Measurements from ENCODE around the gene IGLON5. TPM values are rescaled to one million over a fixed set of nuclear protein-coding genes. Genes with fewer than 3 reads are reported as not detected.
A peak's percentile ranks its signal among the peaks of the same experiment; 100 is the strongest.

The IGLON5 gene
- total and polyA plus RNA-seq, 12 donors = 0.13 to 3.4 (median 1.2) TPM; not detected in 2

DNA sequence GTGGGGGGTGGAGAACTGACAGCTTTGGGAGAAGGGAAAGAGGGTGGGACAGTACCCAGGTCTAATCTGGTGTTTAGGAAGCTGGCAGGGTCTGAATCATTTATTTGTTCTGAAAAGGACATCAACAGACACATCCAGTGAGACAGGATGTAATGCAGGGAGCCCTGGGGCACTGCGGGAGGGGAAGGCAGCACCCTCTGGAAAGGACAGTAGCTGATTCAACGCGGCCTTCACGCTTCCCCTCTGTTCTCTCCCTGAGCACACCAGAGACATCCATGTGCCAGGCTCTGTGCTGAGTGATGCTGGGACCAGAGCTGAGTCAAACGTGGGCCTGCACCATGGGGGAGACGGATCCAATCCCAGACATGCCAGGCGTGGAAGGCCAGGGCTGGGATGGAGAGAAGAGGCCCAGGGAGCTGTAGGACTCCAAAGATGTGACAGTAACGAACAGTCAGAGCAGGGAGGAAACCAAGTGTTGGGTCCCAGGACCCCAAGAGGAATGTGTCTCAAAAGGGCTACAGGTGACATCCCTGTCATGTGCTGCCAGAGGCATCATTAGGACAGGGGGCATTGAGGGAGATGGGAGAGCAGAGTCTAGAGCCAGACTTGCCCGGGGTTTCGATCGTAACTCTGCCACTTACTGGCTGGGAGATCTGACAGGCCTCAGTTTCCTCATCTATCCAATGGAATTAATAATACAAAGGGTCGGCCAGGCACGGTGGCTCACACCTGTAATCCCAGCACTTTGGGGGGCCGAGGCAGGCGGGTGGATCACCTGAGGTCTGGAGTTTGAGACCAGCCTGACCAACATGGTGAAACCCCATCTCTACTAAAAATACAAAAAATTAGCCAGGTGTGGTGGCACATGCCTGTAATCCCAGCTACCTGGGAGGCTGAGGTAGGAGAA lies 53.0 kb downstream of the IGLON5 start:
- intact Hi-C loops (cut with DNase I) = no loop called here
- Histone ChIP-seq H3K4me1 (replicated peaks in 1 of 2) (peaks cover 16 to 46% of the 10 kb centered on the region in 2 donors), H3K4me3 (no peak overlapping the region), H3K9me3 (replicated peaks in 1 of 3) (no peaks in the 10 kb centered on the region), H3K27me3 (no peaks in the 10 kb centered on the region), H3K36me3 (replicated peaks in 1 of 2) (no peaks in the 10 kb centered on the region), H3K27ac (peak overlapping the region in 4 of 5 donors; percentile 17 to 96 (median 88))
- TF ChIP-seq CTCF (IDR thresholded peaks at IDR 0.05) = no peak
- peak in 1 of 2 donors; percentile 35 for TF ChIP-seq POLR2A (IDR thresholded peaks at IDR 0.05)
- 65 to 73% (median 68%) methylated on average over 15 of the region's 15 CpGs for WGBS, 4 donors
- peak in 6 of 7 donors; percentile 35 to 78 (median 65) for DNase-seq

GRCh38 chr19:51365211-51365964 lies 53.9 kb downstream of the IGLON5 start:
- intact Hi-C loops (cut with DNase I) = no loop called here
- Histone ChIP-seq H3K27me3 (no peaks in the 10 kb centered on the region), H3K9me3 (replicated peaks in 1 of 3) (no peaks in the 10 kb centered on the region), H3K4me1 (replicated peaks in 1 of 2) (peaks cover 16 to 46% of the 10 kb centered on the region in 2 donors), H3K36me3 (replicated peaks in 1 of 2) (no peaks in the 10 kb centered on the region), H3K4me3 (peak overlapping the region in 3 of 4 donors; percentile 26 to 78 (median 51)), H3K27ac (peak overlapping the region; percentile 41 to 97 (median 95))
- DNase-seq = peak in 6 of 7 donors; percentile 56 to 77 (median 68)
- whole genome bisulfite sequencing, 4 donors = 9 to 16% (median 12%) methylated on average over 8 to 10 of the region's 10 CpGs
- TF ChIP-seq CTCF (IDR thresholded peaks at IDR 0.05) (peak in 1 of 6 experiments; percentile 5), POLR2A (IDR thresholded peaks at IDR 0.05) (peak in 1 of 2 donors; percentile 50)

DNA sequence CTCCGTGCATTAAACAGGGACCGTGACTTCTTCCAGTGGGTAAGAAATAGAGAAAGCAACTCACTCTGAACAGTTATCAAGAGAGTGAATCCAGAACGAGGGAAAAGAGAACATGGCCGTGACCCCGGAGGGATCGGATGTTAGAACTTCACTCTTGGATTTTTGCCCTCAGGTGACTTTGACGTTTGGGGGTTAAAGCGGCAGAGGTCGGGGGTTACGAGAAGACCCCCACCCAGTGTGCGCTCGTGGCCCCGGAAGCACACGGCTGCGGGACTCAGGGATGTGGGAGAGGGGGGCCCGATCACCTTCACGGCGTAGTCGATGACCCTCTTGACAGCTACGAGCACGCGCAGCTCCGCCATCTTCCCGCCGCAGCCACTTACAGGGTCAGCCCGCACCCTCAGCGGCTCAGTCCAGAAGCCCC lies 54.5 kb downstream of the IGLON5 start, which contains the start of gene ETFB:
TSS of gene ETFB (minus strand) at position 424 of the 424 bp plus-strand sequence. CDS start at position 362, 62 bp downstream.
- DNase-seq = peak in 1 of 7 donors; percentile 62
- no peaks in the 10 kb centered on the region for H3K27me3 ChIP-seq
- TF ChIP-seq CTCF (IDR thresholded peaks at IDR 0.05) (peak in 1 of 6 experiments; percentile 5), POLR2A (IDR thresholded peaks at IDR 0.05) (no peak)
- WGBS, 4 donors = 0 to 1% (median 0%) methylated on average over 15 to 27 of the region's 27 CpGs
- peaks cover 16 to 43% of the 10 kb centered on the region in 2 donors for H3K4me1 ChIP-seq (replicated peaks in 1 of 2)
- peak within 1 kb of the TSS; percentile 42 to 97 (median 95) for H3K27ac ChIP-seq
- H3K36me3 ChIP-seq (replicated peaks in 1 of 2) = no peaks in the 10 kb centered on the region
- H3K9me3 ChIP-seq (replicated peaks in 1 of 3) = no peaks in the 10 kb centered on the region
- peak within 1 kb of the TSS; percentile 3 to 78 (median 64) for H3K4me3 ChIP-seq
- intact Hi-C loops (cut with DNase I) = no loop called here
